PC-9 (cell line): ENCODE measurements around the gene SDSL. TPM values are rescaled to one million over a fixed set of nuclear protein-coding genes. Genes with fewer than 3 reads are reported as not detected.

Experiments
- BruUV-seq: library from RNA; stranded (reverse); fragments of 400-500 nt; replicated peaks from 2 replicates; lab custom pipeline; 2021; lab: Mats Ljungman, UMichigan
- CTCF ChIA-PET: fragments of 300-600 bp; sonication (Branson Sonifier 250); formaldehyde crosslinking; loops from one replicate; lab custom pipeline; 2022; ENCODE audit warnings: antibody characterized with exemption; lab: Charles Lee
- POLR2A ChIA-PET: fragments of 300-600 bp; sonication (Branson Sonifier 250); formaldehyde crosslinking; loops from one replicate; lab custom pipeline; 2022; ENCODE audit warnings: antibody characterized with exemption; ENCODE audit not compliant: unreplicated experiment; lab: Charles Lee
- DNase-seq, 2 experiments: peaks; one replicate each; pipeline versions ENCODE4 v3.0.0 to v3.0.0-alpha.2; 2015 to 2022; ENCODE audit warnings: mixed read lengths in 1 of 2
- H2AFZ ChIP-seq: fragments of 200-600 bp; sonication (generic); 2 replicates; pipeline ENCODE4 v1.8.1; 2017; ENCODE audit warnings: antibody characterized with exemption
- H3F3A ChIP-seq: fragments of 200-600 bp; sonication (generic); 2 replicates; pipeline ENCODE4 v1.8.1; 2017; ENCODE audit warnings: antibody characterized with exemption, mild to moderate bottlenecking, low read depth; ENCODE audit not compliant: insufficient read depth
- H3K27ac ChIP-seq: fragments of 200-600 bp; sonication (generic); 2 replicates; pipeline ENCODE4 v1.6.1; 2016; ENCODE audit warnings: mixed run types
- H3K27me3 ChIP-seq: fragments of 200-600 bp; sonication (generic); 2 replicates; pipeline ENCODE4 v1.6.1; 2016; ENCODE audit warnings: low read depth, mixed run types; ENCODE audit not compliant: insufficient read depth
- H3K36me3 ChIP-seq: fragments of 200-600 bp; sonication (generic); 2 replicates; pipeline ENCODE4 v1.6.1; 2016; ENCODE audit warnings: low read depth, mixed run types
- H3K4me1 ChIP-seq: fragments of 200-600 bp; sonication (generic); replicated peaks from 2 replicates; pipeline ENCODE4 v1.6.1; 2016; ENCODE audit warnings: mixed run types; ENCODE audit not compliant: insufficient read depth
- H3K4me2 ChIP-seq: fragments of 200-600 bp; sonication (generic); 2 replicates; pipeline ENCODE4 v1.6.1; 2017; ENCODE audit warnings: mixed run types
- H3K4me3 ChIP-seq: fragments of 200-600 bp; sonication (generic); 2 replicates; pipeline ENCODE4 v1.6.1; 2016; ENCODE audit warnings: mixed run types
- H3K79me2 ChIP-seq: fragments of 200-600 bp; sonication (generic); 2 replicates; pipeline ENCODE4 v1.6.1; 2017; ENCODE audit warnings: low read depth, mixed run types
- H3K9me2 ChIP-seq: fragments of 200-600 bp; sonication (generic); 2 replicates; pipeline ENCODE4 v1.8.1; 2017; ENCODE audit warnings: mild to moderate bottlenecking; ENCODE audit not compliant: insufficient read depth
- H3K9me3 ChIP-seq: fragments of 200-600 bp; sonication (generic); 2 replicates; pipeline ENCODE4 v1.8.1; 2016; ENCODE audit warnings: low read depth; ENCODE audit not compliant: insufficient read depth
- H4K20me1 ChIP-seq: fragments of 200-600 bp; sonication (generic); 2 replicates; pipeline ENCODE4 v1.8.1; 2017; ENCODE audit not compliant: insufficient read depth
- EZH2 ChIP-seq: fragments of 200-600 bp; sonication (generic); IDR thresholded peaks from 2 replicates; pipeline ENCODE4 v1.8.0; 2017; ENCODE audit warnings: antibody characterized with exemption, low read depth
- intact Hi-C: fragments of 100-400 bp; cut with micrococcal nuclease; formaldehyde crosslinking; loops from one replicate; pipeline ENCODE4 v1.10.0; 2022; ENCODE audit not compliant: unreplicated experiment
- total RNA-seq: library from RNA; stranded (reverse); gene quantifications from 2 replicates; pipeline ENCODE4 v1.2.3, GENCODE V29; 2021
- TF ChIP-seq, protein P1 (sequence below): fragments of 200-600 bp; sonication (generic); conservative IDR thresholded peaks from 2 replicates; pipeline ENCODE4 v1.6.1; 2017; ENCODE audit warnings: mixed run types, antibody characterized with exemption, mild to moderate bottlenecking, moderate library complexity

The SDSL gene
- total RNA-seq, 1 experiment from 2014 or later: 14.2 TPM

DNA sequence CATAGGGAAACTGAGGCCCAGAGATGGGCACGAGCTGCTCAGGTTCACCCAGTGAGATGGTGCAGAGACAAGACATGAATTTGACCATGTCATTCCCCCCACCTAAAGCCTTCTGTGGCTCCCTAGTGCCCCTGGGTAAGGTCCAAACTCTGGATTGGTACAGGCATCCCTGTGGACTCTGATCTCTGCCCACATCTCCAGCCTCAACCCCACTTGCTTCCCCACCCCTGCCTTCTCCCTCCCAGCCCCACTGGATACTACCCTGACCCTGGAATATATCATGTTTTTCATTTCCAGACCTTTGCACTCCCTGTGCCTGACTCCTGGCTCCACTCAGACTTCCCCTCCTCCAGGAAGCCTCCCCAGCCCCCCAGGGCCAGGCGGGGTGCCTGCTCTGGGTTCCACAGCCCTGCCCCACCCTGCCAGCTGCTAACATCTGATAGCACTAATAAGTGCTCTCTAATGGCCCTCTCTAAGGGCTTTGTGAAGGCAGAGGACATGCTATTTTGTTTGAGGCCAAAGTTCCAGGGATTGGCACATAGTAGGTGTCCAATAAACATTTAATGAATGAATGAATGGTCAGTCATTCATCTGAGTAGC lies 1.1 kb upstream of the SDSL start:
- H3K36me3 ChIP-seq: no peaks in the 10 kb centered on the region
- peaks cover 13% of the 10 kb centered on the region; the same call in 1 of the 2 replicates for H3K4me1 ChIP-seq
- H3K4me2 ChIP-seq: no peak overlapping the region
- H3K27me3 ChIP-seq: no peaks in the 10 kb centered on the region
- H4K20me1 ChIP-seq: no peaks in the 10 kb centered on the region
- H3K9me3 ChIP-seq: no peaks in the 10 kb centered on the region
- intact Hi-C loops: loop anchor here (5.0 kb wide), 2 partner anchors 84 to 109 kb away; partner anchors contain the start of gene SLC8B1
- H3K4me3 ChIP-seq: no peak overlapping the region
- H3F3A ChIP-seq: peaks cover 8% of the 10 kb centered on the region; the same call in 1 of the 2 replicates
- no peaks in the 10 kb centered on the region; the same call in 1 of the 2 replicates for H3K79me2 ChIP-seq
- H3K27ac ChIP-seq: peak overlapping the region; percentile 50; the same call in 1 of the 2 replicates
- TF ChIP-seq EZH2: no peak
- CTCF ChIA-PET: no interaction called here
- H2AFZ ChIP-seq: no peak overlapping the region
- DNase-seq: no peak
- H3K9me2 ChIP-seq: no peaks in the 10 kb centered on the region
- POLR2A ChIA-PET: no interaction called here
- BruUV-seq: no TSS peak

DNA sequence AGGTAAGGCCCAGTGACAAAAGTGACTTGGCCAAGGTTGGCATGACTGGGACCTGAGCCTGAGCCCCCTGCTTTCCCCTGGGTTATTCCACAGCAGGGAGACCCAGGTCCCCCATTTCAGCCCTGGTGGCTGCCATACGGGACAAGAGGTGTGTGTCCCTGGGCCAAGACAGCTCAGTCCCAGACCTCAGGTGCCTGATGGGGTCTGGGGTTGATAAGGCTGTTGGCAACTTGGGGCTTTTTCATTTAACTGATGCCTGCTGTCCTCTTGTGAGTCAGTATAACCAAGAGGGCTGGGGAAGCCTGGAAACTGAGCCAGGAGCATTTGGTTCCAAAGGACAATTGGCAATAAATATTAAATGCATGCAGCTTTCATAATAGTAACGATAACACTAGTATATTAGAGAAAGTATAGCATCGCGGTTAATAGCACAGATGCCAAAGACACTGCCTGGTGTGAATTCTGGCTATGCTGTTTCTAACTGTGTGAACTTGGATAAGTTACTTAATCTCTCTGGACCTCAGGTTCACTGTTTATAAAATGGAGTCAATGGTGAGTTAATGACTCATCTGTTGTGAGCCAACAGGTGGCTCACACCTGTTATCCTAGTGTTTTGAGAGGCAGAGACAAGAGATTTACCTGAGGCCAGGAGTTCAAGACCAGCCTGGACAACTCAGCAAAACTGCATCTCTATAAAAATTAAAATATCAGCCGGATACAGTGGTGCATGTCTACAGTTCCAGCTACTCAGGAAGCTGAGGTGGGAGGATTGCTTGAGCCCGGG lies 898 bp downstream of the SDSL start:
- ChIA-PET CTCF (interaction anchor here (0.7 kb wide), 1 partner anchor 247 kb away, joined by 3 read pairs; no protein-coding TSS in a partner anchor), POLR2A (no interaction called here)
- Histone ChIP-seq H3K4me2 (peak overlapping the region; percentile 87), H3K9me2 (no peaks in the 10 kb centered on the region), H2AFZ (no peak overlapping the region), H3K27me3 (no peaks in the 10 kb centered on the region), H4K20me1 (no peaks in the 10 kb centered on the region), H3K4me1 (peaks cover 7% of the 10 kb centered on the region; the same call in 1 of the 2 replicates), H3K27ac (peak overlapping the region; percentile 50; the same call in 1 of the 2 replicates), H3K4me3 (peak overlapping the region; percentile 81), H3F3A (peaks cover 8% of the 10 kb centered on the region; the same call in 1 of the 2 replicates), H3K9me3 (no peaks in the 10 kb centered on the region), H3K79me2 (no peaks in the 10 kb centered on the region; the same call in 1 of the 2 replicates), H3K36me3 (no peaks in the 10 kb centered on the region)
- intact Hi-C loops: loop anchor here (1.0 to 5.0 kb wide), 3 partner anchors 86 to 226 kb away; partner anchors contain the start of gene SLC8B1
- BruUV-seq: TSS peak; percentile 55
- DNase-seq: no peak
- TF ChIP-seq EZH2: no peak
- TF ChIP-seq, protein P1, sequence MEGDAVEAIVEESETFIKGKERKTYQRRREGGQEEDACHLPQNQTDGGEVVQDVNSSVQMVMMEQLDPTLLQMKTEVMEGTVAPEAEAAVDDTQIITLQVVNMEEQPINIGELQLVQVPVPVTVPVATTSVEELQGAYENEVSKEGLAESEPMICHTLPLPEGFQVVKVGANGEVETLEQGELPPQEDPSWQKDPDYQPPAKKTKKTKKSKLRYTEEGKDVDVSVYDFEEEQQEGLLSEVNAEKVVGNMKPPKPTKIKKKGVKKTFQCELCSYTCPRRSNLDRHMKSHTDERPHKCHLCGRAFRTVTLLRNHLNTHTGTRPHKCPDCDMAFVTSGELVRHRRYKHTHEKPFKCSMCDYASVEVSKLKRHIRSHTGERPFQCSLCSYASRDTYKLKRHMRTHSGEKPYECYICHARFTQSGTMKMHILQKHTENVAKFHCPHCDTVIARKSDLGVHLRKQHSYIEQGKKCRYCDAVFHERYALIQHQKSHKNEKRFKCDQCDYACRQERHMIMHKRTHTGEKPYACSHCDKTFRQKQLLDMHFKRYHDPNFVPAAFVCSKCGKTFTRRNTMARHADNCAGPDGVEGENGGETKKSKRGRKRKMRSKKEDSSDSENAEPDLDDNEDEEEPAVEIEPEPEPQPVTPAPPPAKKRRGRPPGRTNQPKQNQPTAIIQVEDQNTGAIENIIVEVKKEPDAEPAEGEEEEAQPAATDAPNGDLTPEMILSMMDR: no peak

DNA sequence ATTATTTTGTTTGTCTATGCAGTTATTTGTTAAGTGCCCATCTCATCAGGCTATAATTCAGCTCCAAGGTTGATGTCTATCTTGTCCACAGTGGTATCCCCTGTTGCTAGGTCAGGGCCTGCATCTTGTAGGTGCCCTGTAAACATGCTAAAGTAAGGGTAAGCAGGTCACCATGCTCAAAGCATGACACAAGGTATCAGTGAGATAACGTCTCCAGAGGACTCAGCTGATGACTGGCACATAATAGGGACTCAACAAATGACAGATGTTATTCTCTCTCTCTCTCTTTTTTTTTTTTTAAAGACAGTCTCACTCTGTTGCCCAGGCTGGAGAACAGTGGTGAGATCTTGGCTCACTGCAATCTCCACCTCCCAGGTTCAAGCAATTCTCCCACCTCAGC lies 2.3 kb downstream of the SDSL start:
- POLR2A ChIA-PET: no interaction called here
- no peaks in the 10 kb centered on the region; the same call in 1 of the 2 replicates for H3K79me2 ChIP-seq

More for the DNA sequence above, 2.3 kb downstream of the SDSL start:
- Histone ChIP-seq H3F3A (peaks cover 8% of the 10 kb centered on the region; the same call in 1 of the 2 replicates), H3K4me3 (no peak overlapping the region), H3K9me3 (no peaks in the 10 kb centered on the region), H4K20me1 (no peaks in the 10 kb centered on the region), H2AFZ (no peak overlapping the region), H3K4me1 (peaks cover 7% of the 10 kb centered on the region; the same call in 1 of the 2 replicates), H3K36me3 (no peaks in the 10 kb centered on the region), H3K4me2 (no peak overlapping the region), H3K27ac (no peak overlapping the region), H3K9me2 (no peaks in the 10 kb centered on the region), H3K27me3 (no peaks in the 10 kb centered on the region)
- TF ChIP-seq, protein P1: no peak
- TF ChIP-seq EZH2: no peak
- intact Hi-C loops: loop anchor here (5.0 kb wide), 2 partner anchors 87 to 112 kb away; partner anchors contain the start of gene SLC8B1
- DNase-seq: no peak
- BruUV-seq: no TSS peak
- CTCF ChIA-PET: interaction anchor here (0.6 kb wide), 1 partner anchor 583 kb away, joined by 7 read pairs; no protein-coding TSS in a partner anchor
